OCI-LY3 (cell line): ENCODE measurements around the gene PRR14.

Source experiments
- H2AFZ ChIP-seq: fragments of 200-600, 300-600 bp; shearing (Covaris generic); 2 replicates; pipeline ENCODE4 v1.6.0; 2014; ENCODE audit warnings: antibody characterized with exemption, low read depth, low read length
- H3K27ac ChIP-seq: fragments of 200-600, 300-600 bp; sonication (generic); 2 replicates; pipeline ENCODE4 v1.5.1; 2014; ENCODE audit warnings: mild to moderate bottlenecking, low read length, moderate library complexity, mixed read lengths
- H3K27me3 ChIP-seq: fragments of 200-600, 300-600 bp; sonication (generic); 2 replicates; pipeline ENCODE4 v1.6.1; 2014; ENCODE audit warnings: low read depth, low read length, mixed read lengths
- H3K36me3 ChIP-seq: fragments of 200-600, 300-600 bp; sonication (generic); replicated peaks from 2 replicates; pipeline ENCODE3; 2014; ENCODE audit warnings: low read depth, low read length, mixed read lengths
- H3K4me1 ChIP-seq: fragments of 300-600, 200-600 bp; sonication (generic); 2 replicates; pipeline ENCODE4 v1.6.1; 2014; ENCODE audit warnings: low read length, mixed read lengths
- H3K4me2 ChIP-seq: fragments of 200-600, 300-600 bp; sonication (generic); 2 replicates; pipeline ENCODE4 v1.6.1; 2014; ENCODE audit warnings: low read length, mixed read lengths
- H3K4me3 ChIP-seq: fragments of 300-600, 200-600 bp; sonication (generic); 2 replicates; pipeline ENCODE4 v1.5.1; 2014; ENCODE audit warnings: antibody characterized with exemption, mild to moderate bottlenecking, low read length, moderate library complexity
- H3K79me2 ChIP-seq: fragments of 300-600, 200-600 bp; shearing (Covaris generic); 2 replicates; pipeline ENCODE4 v1.6.1; 2014; ENCODE audit warnings: mild to moderate bottlenecking, low read length, mixed read lengths
- H3K9ac ChIP-seq: fragments of 300-600, 200-600 bp; shearing (Covaris generic); 2 replicates; pipeline ENCODE4 v1.6.0; 2014; ENCODE audit warnings: mild to moderate bottlenecking, low read length, moderate library complexity
- H3K9me3 ChIP-seq: fragments of 200-600, 300-600 bp; shearing (Covaris generic); 2 replicates; pipeline ENCODE4 v1.6.1; 2014; ENCODE audit warnings: low read length, mixed read lengths; ENCODE audit not compliant: insufficient read depth
- H4K20me1 ChIP-seq: fragments of 200-600, 300-600 bp; sonication (generic); 2 replicates; pipeline ENCODE4 v1.6.1; 2016; ENCODE audit warnings: low read length, mixed read lengths; ENCODE audit not compliant: insufficient read depth
- CTCF ChIP-seq: fragments of 200-600, 300-600 bp; sonication (generic); IDR thresholded peaks from 2 replicates; pipeline ENCODE4 v1.5.1; 2014; ENCODE audit warnings: antibody characterized with exemption, low read length, low read depth
- EZH2phosphoT487 ChIP-seq: fragments of 200-600 bp; shearing (Covaris generic); IDR thresholded peaks from 2 replicates; pipeline ENCODE4 v1.6.1; 2018; ENCODE audit warnings: antibody characterized with exemption, mixed run types, low read depth

Gene PRR14

DNA sequence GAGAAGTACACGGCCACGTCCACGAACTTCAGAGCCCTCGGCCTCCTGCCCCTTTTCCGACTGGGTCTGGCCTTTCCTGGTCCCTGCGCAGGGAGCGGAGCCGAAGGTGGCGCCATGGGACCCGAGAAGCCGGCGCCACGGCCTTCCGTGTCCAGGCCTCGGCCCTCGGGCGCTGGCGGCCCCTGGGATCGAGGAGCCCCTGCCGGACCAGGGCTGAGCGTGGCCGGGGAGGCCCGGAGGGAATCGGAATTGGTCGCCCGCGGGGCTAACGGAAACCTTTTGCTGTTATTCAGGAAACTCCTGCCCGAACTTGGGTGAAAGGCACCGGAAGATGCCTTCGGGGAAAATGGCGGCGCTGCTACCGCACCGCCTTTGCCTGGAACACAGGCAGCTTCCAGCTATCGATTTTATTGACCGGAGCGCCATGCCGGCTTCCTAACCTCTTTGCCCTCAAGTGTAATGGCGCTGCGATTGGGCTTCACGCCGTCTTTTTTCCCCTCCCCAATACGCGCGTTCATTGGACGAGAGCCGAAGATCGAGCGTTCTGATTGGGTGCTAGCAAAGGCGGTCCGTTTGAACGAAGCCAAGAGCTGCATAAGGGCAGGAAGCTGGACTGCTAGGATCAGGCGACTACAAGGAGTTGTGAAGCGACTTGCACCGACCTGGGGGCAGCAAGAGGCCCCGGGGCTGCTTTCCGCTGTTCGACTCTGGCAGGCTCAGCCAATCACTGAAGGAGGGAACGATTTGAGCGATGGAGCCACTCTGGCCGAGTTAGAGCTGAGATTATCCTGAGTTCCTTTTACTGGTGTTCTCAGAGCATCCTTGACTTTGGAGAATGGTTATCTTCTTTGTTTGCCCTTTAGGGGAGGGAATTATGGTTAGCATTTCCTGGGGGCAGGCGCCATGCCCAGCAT is 40.6 kb upstream of the PRR14 start, which contains the start of gene ZNF689:
Gene ZNF689 (minus strand): TSS at position 464 of the 914 bp plus-strand sequence. CDS start 348 bp downstream, at position 116.
- peak within 1 kb of the TSS; percentile 92 for H3K4me2 ChIP-seq
- peak within 1 kb of the TSS; percentile 89 for H2AFZ ChIP-seq
- H4K20me1 ChIP-seq, result no peaks in the 10 kb centered on the region
- peak within 1 kb of the TSS; percentile 95 for H3K9ac ChIP-seq
- H3K4me3 ChIP-seq, result peak within 1 kb of the TSS; percentile 88
- H3K79me2 ChIP-seq, result peaks cover 13% of the 10 kb centered on the region
- no peaks in the 10 kb centered on the region for H3K9me3 ChIP-seq
- peaks cover 5% of the 10 kb centered on the region for H3K36me3 ChIP-seq
- H3K27ac ChIP-seq, result peak within 1 kb of the TSS; percentile 66
- TF ChIP-seq EZH2phosphoT487 (no peak), CTCF (0 out of 2 replicates have a peak, but pooled peaks have one; percentile 18)
- H3K4me1 ChIP-seq, result peaks cover 14% of the 10 kb centered on the region
- no peaks in the 10 kb centered on the region for H3K27me3 ChIP-seq

DNA sequence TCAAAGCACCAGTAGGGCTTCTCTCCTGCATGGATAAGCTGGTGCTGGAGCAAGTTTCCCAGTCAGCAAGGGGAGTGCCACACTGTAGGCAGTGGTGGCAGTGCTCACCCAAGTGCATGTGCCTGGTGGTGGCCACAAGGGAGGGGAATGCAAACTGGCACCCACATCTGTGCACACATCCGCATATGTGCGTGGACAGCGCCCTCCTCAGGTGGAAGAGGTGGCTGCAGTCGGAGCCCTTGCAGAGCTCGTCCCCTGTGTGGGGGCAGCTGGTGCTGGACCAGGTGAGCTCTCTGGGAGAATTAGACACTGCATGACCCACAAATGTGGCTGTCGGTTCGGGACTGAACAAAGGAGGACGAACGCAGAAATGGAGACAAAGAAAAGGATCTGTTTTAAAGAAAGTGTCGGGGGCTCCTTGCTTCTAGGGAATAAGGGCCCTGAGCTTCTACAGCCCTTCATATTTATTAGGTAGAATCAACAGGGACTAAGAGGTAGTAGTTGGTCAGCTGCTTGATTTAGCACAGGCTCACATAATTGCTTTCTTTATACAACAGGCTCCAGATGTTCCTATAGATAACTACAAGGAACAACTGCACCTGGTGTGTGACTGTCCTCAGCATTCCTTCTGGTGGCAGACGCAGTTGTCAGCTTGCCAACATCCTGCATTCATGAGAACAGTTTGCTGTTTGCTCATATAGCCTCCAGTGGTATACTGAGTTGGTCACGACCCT is 35.2 kb upstream of the PRR14 start:
- TF ChIP-seq EZH2phosphoT487 (no peak), CTCF (peak; percentile 84)
- Histone ChIP-seq H3K9ac (no peak overlapping the region), H3K9me3 (no peaks in the 10 kb centered on the region), H3K4me1 (peaks cover 11% of the 10 kb centered on the region), H3K4me3 (no peak overlapping the region), H3K79me2 (no peaks in the 10 kb centered on the region), H3K36me3 (no peaks in the 10 kb centered on the region), H3K27ac (no peak overlapping the region), H2AFZ (no peak overlapping the region), H3K27me3 (peaks cover 4% of the 10 kb centered on the region; the same call in 1 of the 2 replicates), H4K20me1 (no peaks in the 10 kb centered on the region), H3K4me2 (no peak overlapping the region)

DNA sequence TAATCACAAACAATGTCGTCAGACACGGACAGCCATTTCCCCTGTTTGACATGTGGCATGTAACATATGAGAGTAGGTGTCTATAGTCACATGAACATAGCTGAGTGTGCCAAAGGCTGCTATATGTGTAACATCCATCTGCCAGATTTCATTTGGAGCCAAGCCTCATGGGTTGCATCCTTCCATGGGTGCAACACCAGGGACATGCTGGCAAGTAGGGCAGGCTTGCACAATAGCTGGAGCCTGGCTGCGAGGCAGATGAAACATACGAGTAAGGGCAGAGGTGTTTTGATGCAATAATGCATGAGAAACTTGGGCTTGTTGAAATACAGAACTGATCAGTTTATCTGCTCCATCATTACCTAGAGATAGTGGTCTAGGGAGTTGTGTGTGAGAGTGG is 31.6 kb upstream of the PRR14 start:
- TF ChIP-seq CTCF, result no peak
- no peak for TF ChIP-seq EZH2phosphoT487
- no peaks in the 10 kb centered on the region for H3K36me3 ChIP-seq
- no peak overlapping the region for H2AFZ ChIP-seq
- H3K9me3 ChIP-seq, result no peaks in the 10 kb centered on the region
- no peak overlapping the region for H3K27ac ChIP-seq
- no peaks in the 10 kb centered on the region for H3K79me2 ChIP-seq
- H3K27me3 ChIP-seq, result peaks cover 14% of the 10 kb centered on the region; the same call in 1 of the 2 replicates
- H3K4me2 ChIP-seq, result no peak overlapping the region
- H4K20me1 ChIP-seq, result no peaks in the 10 kb centered on the region
- H3K4me3 ChIP-seq, result no peak overlapping the region
- peaks cover 6% of the 10 kb centered on the region; the same call in 1 of the 2 replicates for H3K4me1 ChIP-seq
- H3K9ac ChIP-seq, result no peak overlapping the region

GRCh38 chr16:30619638-30620037 is 31.1 kb upstream of the PRR14 start:
- Histone ChIP-seq H3K27ac (no peak overlapping the region), H3K9ac (no peak overlapping the region), H2AFZ (no peak overlapping the region), H3K27me3 (peaks cover 14% of the 10 kb centered on the region; the same call in 1 of the 2 replicates), H3K36me3 (no peaks in the 10 kb centered on the region), H3K4me1 (peaks cover 5% of the 10 kb centered on the region; the same call in 1 of the 2 replicates), H3K79me2 (no peaks in the 10 kb centered on the region), H3K4me2 (no peak overlapping the region), H4K20me1 (no peaks in the 10 kb centered on the region), H3K4me3 (no peak overlapping the region), H3K9me3 (no peaks in the 10 kb centered on the region)
- TF ChIP-seq EZH2phosphoT487 (no peak), CTCF (no peak)
